ENCODE measurements around the gene GGN.
"Not testable (repeated sequence)": the region's sequence is repeated elsewhere in the genome, so short reads cannot be mapped to it uniquely, and the experiment has no call there.

Gene GGN

GRCh38 chr19:38352611-38353010, 35.2 kb downstream of the GGN start:
- Histone ChIP-seq H3K4me3 (ENCODE audit: low read depth, low read length) (no peak overlapping the region), H3K27me3 (replicated peaks) (no peaks in the 10 kb centered on the region), H3K36me3 (replicated peaks) (no peaks in the 10 kb centered on the region), H3K27ac (no peak overlapping the region)
- TF ChIP-seq CTCF (IDR thresholded peaks at IDR 0.05; ENCODE audit: low read depth, low read length, missing control alignments) = no peak
- in situ Hi-C loops (cut with HindIII; ENCODE audit: low pct_ligation_motif_present, low sequenced_read_pairs) = no loop called here
- DNase-seq = no peak

GRCh38 chr19:38351865-38352395, 35.9 kb downstream of the GGN start:
- H3K36me3 ChIP-seq (replicated peaks) = no peaks in the 10 kb centered on the region
- H3K27ac ChIP-seq = no peak overlapping the region
- DNase-seq = no peak
- no peak overlapping the region for H3K4me3 ChIP-seq (ENCODE audit: low read depth, low read length)
- H3K27me3 ChIP-seq (replicated peaks) = no peaks in the 10 kb centered on the region
- TF ChIP-seq CTCF (IDR thresholded peaks at IDR 0.05; ENCODE audit: low read depth, low read length, missing control alignments) = no peak
- in situ Hi-C loops (cut with HindIII; ENCODE audit: low pct_ligation_motif_present, low sequenced_read_pairs) = no loop called here

- H3K4me3 ChIP-seq (ENCODE audit: low read depth, low read length) = no peak overlapping the region
- no peak for TF ChIP-seq CTCF (IDR thresholded peaks at IDR 0.05; ENCODE audit: low read depth, low read length, missing control alignments)
- in situ Hi-C loops (cut with HindIII; ENCODE audit: low pct_ligation_motif_present, low sequenced_read_pairs) = no loop called here
- H3K27ac ChIP-seq = no peak overlapping the region
- no peak for DNase-seq
- H3K36me3 ChIP-seq (replicated peaks) = no peaks in the 10 kb centered on the region
- no peaks in the 10 kb centered on the region for H3K27me3 ChIP-seq (replicated peaks)
Observed at GRCh38 chr19:38350883-38351282, 37.0 kb downstream of the GGN start.

- TF ChIP-seq CTCF (IDR thresholded peaks at IDR 0.05; ENCODE audit: low read depth, low read length, missing control alignments) = no peak
- DNase-seq = no peak
- no peaks in the 10 kb centered on the region for H3K36me3 ChIP-seq (replicated peaks)
- H3K27me3 ChIP-seq (replicated peaks) = no peaks in the 10 kb centered on the region
- H3K27ac ChIP-seq = no peak overlapping the region
- in situ Hi-C loops (cut with HindIII; ENCODE audit: low pct_ligation_motif_present, low sequenced_read_pairs) = no loop called here
- H3K4me3 ChIP-seq (ENCODE audit: low read depth, low read length) = no peak overlapping the region
Observed at GRCh38 chr19:38346837-38347236, 41.0 kb downstream of the GGN start.

GRCh38 chr19:38340927-38341326, 46.9 kb downstream of the GGN start:
- no peak overlapping the region for H3K27ac ChIP-seq
- no peaks in the 10 kb centered on the region for H3K36me3 ChIP-seq (replicated peaks)
- in situ Hi-C loops (cut with HindIII; ENCODE audit: low pct_ligation_motif_present, low sequenced_read_pairs) = no loop called here

GRCh38 chr19:38339011-38339410, 48.8 kb downstream of the GGN start:
- H3K27me3 ChIP-seq (replicated peaks); in situ Hi-C loops (cut with HindIII; ENCODE audit: low pct_ligation_motif_present, low sequenced_read_pairs); H3K36me3 ChIP-seq (replicated peaks); DNase-seq; H3K4me3 ChIP-seq (ENCODE audit: low read depth, low read length); H3K27ac ChIP-seq: not testable (repeated sequence)

More at GRCh38 chr19:38340927-38341326, 46.9 kb downstream of the GGN start:
- Histone ChIP-seq H3K27me3 (replicated peaks) (no peaks in the 10 kb centered on the region), H3K4me3 (ENCODE audit: low read depth, low read length) (no peak overlapping the region)
- DNase-seq = no peak
- TF ChIP-seq CTCF (IDR thresholded peaks at IDR 0.05; ENCODE audit: low read depth, low read length, missing control alignments) = no peak
